Stimulated activated CD4-positive, alpha-beta T cell treated with anti-CD3 and anti-CD28 coated beads, Interleukin-4, amount 100 ng/mL, for 1 hour (primary cell): ENCODE results near the gene LMNTD2.

ENCODE experiments used
- DNase-seq: peaks from one replicate; pipeline ENCODE4 v3.0.0-alpha.2; 2020

LMNTD2 gene

DNA sequence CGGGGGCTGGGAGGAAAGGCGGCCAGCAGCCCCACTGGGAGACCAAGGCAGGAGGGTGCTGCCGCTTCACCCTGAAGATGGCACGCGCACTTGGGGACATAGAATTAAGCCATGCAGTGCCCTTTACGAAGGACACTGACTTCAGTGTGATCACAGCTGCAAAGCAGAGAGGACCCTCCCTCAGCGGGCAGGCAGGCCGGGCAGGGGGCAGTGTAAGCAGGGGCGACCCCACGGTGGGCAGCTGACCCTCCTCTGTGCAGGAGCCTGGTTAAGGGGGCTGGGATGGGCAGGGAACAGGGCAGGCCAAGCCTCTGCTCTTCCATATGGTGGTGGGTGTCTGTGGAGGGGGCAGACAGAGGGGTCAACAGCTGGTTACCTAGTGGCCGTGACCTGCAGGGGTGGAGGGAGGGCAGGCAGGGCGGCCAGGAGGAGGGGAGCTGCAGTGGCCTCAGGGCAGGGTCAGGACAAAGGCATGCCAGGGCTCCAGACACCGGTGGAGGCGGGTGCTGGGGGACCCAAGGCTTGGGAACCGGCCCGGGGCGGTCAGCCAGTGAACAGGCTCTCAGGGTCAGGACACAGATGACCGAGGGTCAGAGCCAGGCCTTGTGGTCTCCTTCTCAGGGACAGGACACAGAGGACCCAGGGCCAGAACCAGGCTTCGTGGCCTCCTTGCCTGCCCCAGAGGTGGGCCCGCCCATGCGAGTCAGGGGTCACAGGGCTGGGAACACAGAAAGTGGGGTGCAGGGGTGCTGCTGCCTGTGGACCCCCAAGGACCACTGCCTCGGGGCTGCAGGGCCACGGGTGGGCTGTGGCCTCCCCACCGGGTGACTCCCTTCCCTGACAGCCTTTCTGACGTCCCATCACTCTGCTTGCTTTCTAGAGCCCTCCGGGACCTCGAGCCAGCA lies 7.2 kb downstream of the LMNTD2 start:
- DNase-seq = no peak

DNA sequence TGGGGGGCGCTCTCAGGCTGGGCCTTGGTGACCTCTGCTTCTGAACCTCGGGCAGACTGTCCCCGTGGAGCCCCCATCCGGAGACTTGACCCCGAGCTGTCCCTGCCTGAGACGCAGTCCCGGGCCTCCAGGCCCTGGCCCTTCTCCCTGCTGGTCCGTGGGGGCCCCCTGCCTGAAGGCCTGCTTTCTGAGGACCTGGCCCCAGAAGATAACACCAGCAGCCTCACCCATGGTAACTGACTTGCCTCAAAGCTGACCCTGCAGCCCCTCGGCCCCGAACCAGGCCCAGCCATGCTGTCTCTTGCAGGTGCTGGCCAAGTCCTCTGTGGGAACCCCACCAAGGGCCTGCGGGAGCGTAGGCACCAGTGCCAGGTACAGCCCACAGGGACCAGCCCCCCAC lies 8.9 kb downstream of the LMNTD2 start:
- DNase-seq = no peak

DNA sequence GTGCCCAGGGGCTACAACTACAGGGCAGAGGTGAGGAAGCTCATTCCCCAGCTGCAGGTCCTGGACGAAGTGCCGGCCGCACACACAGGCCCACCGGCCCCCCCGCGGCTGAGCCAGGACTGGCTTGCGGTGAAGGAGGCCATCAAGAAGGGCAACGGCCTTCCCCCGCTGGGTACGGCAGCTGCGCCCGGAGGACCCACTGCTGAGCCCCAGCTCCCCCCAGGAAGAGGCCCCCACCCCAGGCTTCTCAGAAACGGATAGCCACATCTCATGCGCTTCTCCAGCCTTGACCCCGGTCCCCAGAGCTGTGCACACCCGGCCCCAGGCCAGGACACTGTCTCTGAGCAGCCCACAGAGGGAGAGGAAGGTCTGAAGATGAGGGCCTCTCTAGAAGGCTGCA lies 9.4 kb downstream of the LMNTD2 start:
- no peak for DNase-seq

DNA sequence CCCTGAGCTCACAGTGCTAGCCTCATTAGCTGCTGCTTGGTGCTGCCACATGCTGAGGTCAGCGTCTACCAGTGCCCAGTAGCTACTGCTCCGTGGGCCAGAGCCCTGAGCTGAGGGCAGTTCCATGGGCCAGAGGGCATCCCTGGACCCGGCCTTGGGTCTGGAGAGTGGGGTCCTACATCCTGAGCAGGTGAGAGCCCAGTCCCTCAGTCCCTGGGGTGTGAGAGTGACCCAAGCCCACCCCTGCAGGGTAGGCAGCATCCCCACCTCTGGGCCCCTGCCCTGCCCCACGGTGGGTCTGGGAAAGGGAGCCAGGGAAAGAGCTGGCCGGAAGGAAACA lies 9.8 kb downstream of the LMNTD2 start:
- DNase-seq = no peak

DNA sequence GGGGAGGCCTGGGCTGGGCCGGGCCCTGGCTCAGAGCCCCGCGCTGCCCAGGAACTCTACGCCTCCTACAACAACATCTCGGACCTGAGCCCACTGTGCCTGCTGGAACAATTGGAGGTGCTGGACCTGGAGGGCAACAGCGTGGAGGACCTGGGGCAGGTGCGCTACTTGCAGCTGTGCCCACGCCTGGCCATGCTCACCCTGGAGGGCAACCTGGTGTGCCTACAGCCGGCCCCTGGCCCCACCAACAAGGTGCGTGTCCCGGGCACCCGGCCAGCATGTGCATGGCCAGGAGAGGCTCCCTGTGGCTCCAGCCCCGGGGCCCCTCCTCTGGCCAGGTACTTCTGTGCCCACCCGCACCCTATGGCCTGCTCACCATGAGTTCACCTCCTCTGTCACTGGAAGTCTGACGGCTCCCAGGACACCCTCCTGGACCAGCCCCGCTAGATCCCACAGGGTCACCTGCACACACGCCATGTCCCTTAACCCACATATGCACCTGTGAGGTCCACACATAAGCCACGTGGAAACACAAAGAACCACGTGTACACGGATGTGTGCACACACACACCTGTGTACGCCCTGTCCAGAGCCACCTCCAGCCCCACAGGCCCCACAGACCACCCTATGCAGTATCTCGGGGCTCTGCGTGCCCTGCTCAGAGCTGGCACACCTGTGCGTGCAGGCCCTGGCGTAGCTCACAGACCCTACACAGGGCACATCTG lies 10.4 kb downstream of the LMNTD2 start:
- DNase-seq = no peak

DNA sequence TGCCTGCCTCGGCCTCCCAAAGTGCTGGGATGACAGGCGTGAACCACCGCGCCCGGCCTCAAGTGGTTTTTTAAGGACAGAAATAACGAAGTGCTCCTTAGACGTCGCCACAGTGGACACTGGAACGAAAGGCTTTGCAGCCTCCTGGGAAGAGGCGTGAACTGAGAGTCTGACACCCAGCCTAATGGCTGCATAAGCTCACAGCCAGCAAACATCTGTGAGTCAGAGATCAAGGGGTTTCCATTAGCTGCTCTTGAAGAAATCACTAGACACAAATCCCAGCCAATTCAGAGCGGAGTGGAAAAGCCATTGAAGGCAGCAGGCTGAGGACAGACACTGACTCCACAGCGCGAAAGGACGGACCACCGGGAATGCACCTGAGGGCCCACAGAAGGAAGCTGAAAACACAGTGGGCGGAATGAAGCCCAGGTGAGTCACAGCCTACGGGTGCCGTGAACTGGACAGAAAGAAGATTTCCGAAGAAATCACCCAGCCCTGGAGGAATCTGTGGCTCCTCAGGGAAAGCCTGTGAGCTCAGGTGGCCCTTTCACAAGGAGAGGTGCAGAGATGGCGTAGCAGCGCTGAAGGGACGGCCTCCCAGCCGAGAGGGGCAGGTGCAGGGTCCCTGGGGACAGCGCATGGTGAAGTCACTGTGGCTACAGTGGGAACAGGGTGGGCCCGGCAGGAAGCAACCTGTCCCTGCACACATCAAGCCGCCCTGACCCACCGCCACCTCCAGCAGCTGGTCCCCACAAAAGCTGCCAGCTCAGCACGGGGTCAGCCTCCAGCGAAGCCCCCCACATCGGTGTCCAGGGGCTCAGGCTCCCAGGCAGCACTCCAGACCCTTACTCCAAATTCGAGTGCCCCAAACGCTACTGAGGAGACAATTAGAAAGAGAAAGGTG lies 11.6 kb downstream of the LMNTD2 start:
- DNase-seq = no peak

DNA sequence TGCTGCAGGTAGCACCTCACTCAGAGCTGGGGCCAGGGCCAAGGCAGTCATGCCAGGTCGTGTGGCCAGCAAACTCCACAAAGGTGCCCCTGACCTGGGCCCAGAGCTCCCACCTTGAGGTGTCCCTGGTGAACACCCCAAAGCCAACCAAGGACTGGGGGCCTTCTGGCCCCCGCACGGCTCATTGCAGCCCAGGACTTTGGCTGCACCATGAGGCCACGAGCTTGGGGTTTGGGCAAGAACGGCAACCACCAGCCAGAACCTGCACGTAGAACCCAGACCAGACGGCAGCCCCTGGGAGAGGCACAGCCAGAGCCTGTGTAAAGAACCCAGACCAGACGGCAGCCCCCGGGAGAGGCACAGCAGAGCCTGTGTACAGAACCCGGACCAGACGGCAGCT lies 15.4 kb downstream of the LMNTD2 start:
- no peak for DNase-seq

DNA sequence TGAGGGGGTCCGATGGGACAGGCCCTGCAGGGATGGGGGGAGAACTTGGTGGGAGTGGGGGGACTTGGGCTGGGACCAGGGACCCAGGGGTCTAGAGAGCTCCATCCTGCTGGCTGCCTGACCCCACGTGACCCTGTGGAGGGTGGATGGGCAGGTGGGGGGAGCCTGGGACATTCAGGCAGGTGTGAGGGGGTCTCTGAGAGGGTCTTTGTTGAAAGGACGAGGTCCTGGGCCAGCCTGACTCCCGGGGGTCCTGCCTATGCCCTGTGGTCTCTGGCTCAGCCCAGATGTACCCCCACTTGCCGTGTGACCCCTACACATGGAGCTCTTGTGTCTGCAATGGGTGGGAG lies 15.7 kb downstream of the LMNTD2 start:
- DNase-seq = no peak

DNA sequence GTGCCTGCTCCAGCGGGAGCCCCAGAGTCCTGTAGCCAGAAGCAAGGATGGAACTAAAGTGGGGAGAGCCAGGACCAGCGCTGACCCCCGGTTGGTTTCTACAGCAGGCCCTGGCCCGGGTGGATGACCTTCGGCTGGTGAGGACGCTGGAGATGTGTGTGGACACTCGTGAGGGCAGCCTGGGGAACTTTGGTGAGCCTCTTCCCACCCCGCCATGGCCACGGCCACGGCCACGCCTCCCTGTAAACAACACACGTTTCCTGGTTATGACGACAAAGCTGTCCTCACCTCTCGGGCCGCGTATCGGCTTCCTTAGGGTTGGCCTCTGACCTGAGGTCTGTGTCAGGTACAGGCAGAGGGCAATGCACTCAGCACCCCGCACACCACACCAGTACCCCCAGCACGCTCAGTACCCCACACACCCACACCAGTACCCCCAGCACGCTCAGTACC lies 19.1 kb downstream of the LMNTD2 start:
- DNase-seq = no peak

DNA sequence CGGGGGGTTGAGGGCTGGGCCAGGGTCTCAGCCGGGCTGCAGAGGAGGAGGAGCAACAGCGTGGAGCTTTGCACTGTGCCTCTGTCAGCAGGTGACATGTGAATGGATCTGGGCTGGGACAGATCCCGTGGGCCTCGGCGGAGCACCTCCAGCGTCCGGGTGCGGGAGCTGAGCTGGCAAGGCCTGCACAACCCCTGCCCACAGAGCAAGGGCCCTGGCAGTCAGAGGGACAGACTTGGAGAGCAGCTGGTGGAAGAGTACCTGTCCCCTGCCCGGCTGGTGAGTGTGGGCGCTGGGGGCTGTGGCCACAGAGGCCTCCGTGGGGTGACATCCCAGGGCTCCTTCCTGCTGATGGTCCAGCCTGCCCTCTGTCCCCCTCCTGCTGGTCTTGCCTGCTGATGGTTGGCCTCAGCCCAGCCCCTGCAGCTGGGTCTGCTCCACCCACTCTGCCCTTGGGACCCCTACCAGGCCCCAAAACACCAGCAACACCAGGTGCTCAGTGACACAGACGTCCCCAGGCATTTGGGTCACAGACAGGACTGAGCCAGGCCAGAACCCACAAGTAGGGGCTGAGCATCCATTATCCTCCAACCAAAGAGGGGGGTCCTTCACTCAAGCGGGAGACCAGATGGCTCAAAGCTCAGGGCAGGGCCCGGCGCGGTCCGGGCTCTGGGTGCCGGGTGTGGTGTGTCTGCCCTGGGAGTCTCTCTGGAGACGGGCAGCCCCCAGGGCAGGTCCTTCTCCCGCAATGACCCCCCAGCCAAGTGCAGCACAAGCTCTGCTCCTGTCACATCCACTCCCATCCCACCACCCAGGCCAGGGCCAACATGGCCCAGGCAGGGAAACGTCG lies 19.7 kb downstream of the LMNTD2 start:
- DNase-seq = no peak

DNA sequence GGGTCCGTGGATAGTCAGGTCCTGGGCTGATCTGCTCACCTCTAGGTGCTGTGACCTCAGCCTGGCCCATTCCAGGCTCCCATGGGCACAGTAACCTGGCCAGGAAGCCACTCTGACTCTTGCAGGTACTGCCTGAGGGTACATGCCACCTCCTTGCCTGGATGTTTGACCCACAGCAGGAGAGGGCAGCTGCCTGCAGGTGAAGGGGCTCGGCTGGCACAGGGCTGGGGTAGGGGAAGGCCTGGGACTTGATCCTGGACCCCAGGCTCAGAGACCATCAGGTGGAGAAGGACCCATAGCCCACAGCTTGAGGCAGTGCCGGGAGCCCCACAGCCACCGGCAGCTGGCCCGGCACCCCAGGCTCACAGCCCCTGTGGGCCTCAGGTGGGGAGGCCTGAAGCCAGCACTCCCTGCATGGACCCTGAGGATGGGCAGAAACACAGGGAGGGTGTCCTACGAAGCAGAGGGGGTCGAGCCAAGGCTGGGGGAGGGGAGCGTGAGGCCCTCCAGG lies 20.5 kb downstream of the LMNTD2 start:
- DNase-seq = no peak

DNA sequence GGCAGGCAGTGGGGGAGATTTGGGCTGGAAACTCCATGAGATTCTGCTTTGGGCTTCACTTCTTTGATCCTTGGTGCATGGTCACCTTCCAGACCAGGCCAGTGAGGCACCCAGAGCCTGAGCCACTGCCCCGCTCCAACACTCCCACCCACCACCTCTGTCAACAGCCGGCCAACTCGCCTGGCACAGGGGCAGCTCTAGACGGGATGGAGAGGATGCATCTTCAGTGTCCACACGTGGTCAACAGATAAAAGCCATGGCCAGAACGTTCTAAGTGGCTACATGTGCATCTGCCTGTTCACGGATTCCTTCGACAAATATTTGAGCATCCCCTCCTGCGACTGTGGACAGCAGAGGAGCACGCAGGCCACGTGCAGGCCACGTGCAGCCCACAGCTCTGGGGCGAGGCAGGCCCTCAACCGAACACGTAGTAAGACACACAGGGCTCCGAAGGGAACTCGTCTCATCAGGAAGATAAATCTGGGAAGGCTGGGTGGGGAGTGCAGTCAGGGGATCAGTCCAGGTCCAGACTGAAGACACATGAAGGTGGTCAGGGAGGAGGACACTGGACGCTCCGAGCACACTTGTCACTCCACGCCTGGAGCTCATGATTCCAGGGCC lies 22.0 kb downstream of the LMNTD2 start:
- DNase-seq = no peak

DNA sequence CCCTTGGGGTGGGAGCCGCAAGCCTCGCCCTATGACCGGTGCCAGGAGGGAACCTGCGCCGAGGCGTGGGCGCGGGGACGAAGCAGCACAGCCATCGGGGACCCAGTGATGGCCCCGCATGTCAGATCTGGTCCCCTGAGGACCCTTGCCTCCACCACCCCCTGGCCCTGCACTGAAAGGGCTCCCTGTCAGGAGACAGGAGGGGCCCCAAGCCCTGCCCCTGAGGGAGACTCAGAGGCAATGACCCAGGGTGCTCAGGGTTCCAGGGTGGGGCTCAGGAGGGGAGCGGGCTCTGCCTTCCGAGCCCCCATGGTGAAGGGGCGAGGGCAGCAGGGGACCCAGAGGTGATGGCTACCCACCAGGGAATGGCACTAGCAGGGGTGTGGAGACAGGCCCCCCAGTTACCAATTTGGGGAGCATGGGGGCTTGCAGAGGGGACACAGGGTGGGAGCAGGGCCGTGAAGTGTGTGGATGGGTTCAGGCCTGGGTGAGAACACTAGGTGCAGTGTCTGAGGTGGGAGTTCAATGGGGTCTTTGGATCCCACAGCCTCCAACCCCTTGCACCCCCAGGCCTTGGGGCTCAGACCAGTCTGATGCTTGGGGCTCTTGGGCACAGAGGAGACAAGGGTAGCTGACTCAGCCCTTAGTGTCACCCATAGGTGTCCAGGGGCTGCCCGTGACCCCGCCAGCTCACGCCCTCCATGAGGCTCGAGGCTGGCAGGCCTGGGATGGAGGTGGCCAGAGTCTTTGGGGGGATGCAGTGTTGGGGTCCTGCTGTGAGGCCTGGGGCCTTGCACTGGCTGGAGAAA lies 22.7 kb downstream of the LMNTD2 start:
- no peak for DNase-seq

DNA sequence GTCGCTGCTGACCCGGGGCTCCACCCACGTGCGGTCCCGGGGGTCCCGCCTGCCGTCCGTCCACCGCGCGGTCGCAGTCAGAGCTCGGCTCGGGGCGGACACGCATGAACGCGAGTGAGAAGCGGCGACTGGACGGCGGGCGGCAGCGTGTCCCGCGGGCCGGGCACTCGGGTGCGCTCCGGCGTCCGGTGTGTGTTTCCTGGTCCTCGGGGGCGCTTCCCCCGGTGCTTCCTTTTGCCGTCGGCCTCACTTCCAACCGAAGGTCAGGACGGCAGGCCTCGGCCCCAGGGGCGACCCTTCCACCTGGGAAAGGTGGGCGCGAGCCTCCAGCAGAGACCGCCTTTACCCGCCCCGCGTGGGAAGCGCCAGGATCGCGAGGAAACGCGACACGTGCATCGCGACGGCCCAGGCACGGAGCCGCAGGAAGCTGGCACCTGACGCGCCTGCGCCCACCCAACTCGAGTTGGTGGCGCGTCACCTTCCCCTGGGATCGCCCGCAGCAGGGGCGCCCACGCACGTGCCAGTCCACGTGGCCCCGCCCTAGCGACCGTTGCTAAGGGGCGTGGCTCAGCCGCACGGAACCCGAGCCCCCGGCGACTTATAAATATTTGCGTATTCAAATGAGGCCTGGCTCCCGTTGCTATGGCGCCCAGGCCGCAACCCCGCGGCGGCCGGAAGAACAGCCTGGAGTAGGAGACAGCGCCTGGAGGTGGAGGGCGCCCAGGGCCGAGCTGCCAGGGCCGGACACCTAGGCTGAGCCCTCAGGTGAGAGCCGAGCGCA lies 23.5 kb downstream of the LMNTD2 start, which contains the start of gene LRRC56:
LRRC56 (plus strand) TSS at position 687 of the 781 bp plus-strand sequence. CDS start 3,158 bp downstream, outside the sequence.
- peak; percentile 90 for DNase-seq

DNA sequence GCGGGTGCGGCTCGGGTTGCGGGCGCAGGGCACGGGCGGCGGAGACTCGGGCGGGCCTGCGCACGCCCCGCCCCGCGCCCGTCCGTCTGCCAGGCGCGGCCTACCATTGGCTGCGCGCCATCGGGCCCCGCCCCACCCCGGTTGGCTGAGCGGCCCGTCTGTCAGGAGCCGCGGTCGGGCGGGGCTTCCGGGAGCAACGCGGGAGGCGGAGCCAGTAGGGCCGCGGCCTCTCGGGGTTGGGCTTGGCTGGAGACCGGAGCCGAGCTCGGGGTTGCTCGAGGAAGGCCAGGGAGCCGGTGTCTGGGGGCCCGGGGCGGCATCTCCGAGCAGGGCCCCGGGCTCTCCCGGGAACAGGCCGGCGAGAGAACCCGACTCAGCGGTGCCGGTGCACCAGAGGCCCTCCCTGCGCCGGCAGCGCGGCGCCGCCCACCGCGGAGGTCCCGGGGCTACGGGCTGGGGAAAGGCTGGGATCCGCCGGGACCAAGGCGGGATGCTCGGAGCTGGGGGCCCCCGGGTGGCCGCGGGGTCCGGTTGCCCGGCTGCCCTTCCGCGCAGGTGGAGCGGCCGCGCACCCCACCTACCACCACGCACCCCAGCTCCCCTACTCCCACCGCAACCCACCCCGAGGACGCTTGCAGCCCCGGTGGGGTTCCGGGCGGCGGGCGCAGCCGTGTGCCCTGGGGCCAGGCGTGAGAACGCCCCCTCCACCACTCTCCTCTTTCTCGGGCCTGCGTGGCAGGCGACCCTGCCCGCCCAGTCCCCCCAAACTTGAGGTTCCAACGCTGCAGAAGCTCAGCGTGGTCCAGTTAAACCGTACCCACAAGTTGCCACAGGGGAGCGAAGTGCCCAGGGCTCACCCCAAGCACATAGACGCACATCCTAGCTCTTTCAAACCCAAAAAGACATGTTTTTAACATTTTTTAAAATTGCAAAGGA lies 24.8 kb downstream of the LMNTD2 start, which contains the start of gene HRAS:
HRAS (minus strand) TSS at position 58 of the 936 bp plus-strand sequence.
- DNase-seq = peak; percentile 95

DNA sequence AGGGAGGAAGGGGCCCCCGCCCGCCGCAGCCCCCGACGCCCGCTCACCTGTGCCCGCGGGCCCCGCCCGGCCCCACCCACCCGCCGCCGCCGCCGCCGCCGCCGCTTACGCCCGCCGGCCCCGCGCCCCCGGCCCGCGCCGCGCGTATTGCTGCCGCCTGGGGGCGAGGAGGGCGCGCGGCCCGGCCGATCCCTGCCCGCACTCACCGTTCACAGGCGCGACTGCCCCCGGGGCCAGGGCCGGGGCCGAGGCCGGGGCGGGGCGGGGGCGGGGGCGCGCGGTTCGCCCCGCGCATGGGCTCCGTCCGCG lies 25.4 kb downstream of the LMNTD2 start:
- DNase-seq = no peak

DNA sequence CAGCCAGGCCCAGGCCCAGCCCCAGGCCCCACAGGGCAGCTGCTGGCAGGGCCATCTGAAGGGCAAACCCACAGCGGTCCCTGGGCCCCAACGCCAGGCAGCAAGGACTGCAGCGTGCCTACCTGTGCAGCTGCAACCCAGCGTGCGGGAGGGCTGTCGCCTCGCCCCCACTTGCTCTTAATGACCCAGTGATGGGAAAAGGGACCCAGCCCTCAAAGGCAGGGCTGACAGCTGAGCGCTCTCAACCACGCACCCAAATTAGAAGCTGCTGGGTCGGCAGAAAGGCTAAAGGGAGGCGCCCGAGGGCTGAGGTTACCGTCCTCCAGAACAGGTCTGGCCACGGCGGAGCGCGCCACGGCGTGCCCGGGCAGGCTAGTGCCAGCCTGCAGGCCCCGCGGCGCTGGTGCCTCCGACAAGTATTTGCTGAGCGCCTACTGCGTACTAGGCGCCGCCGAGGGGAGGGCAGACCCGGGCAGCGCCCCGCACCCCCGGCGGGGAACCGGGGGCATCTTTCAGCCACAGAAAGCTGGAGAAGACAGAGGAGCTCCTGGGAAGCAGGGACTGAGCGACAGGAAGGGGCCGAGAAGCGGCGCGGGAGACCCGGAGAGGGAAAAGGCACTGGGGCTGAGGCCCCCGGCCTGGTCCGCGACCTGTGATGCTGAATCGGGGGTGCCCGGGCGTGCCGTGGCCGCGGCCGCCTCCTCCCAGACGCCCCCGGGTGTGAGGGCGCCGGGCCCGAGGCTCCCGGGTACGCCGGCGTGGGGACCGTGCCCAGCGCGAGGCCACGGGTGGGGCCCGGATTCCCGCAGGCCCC lies 25.9 kb downstream of the LMNTD2 start:
- DNase-seq = no peak
